ENCODE data around the gene LGI1. TPM values are rescaled to one million over a fixed set of nuclear protein-coding genes. Genes with fewer than 3 reads are reported as not detected.

The LGI1 gene
- total and polyA plus RNA-seq, 4 donors, result 0.97 to 5.1 (median 1.6) TPM

GRCh38 chr10:93775356-93775755 lies 17.6 kb downstream of the LGI1 start:
- Histone ChIP-seq H3K27me3 (ENCODE audit: control insufficient read depth in 1 of 2, insufficient read depth in 2 of 2, low read length in 1 of 2) (no peaks in the 10 kb centered on the region), H3K4me1 (ENCODE audit: control insufficient read depth in 1 of 2, insufficient read depth in 2 of 2, low read length in 2 of 2) (no peaks in the 10 kb centered on the region), H3K36me3 (ENCODE audit: control insufficient read depth in 1 of 2, insufficient read depth in 2 of 2, low read length in 1 of 2) (no peaks in the 10 kb centered on the region), H3K4me3 (ENCODE audit: low read length in 2 of 2) (no peak overlapping the region), H3K27ac (ENCODE audit: low read depth in 1 of 2, low read length in 2 of 2) (no peak overlapping the region), H3K9me3 (ENCODE audit: control insufficient read depth, low read length) (no peaks in the 10 kb centered on the region)
- DNase-seq (no peak), ATAC-seq (ENCODE audit: low FRiP score) (no peak)
- WGBS, 2 donors, result 83 to 89% methylated on average over 5 of the region's 5 CpGs
- intact Hi-C loops (cut with DNase I), result no loop called here

GRCh38 chr10:93777092-93777491 lies 19.4 kb downstream of the LGI1 start:
- WGBS, 2 donors, result 37 to 41% methylated on average over 2 of the region's 2 CpGs
- Histone ChIP-seq H3K27me3 (ENCODE audit: control insufficient read depth in 1 of 2, insufficient read depth in 2 of 2, low read length in 1 of 2) (no peaks in the 10 kb centered on the region), H3K27ac (ENCODE audit: low read depth in 1 of 2, low read length in 2 of 2) (no peak overlapping the region), H3K4me3 (ENCODE audit: low read length in 2 of 2) (no peak overlapping the region), H3K4me1 (ENCODE audit: control insufficient read depth in 1 of 2, insufficient read depth in 2 of 2, low read length in 2 of 2) (no peaks in the 10 kb centered on the region), H3K36me3 (ENCODE audit: control insufficient read depth in 1 of 2, insufficient read depth in 2 of 2, low read length in 1 of 2) (no peaks in the 10 kb centered on the region), H3K9me3 (ENCODE audit: control insufficient read depth, low read length) (no peaks in the 10 kb centered on the region)
- ATAC-seq (ENCODE audit: low FRiP score) (no peak), DNase-seq (no peak)
- intact Hi-C loops (cut with DNase I), result no loop called here

- 71 to 78% methylated on average over 2 of the region's 2 CpGs for WGBS, 2 donors
- DNase-seq, result no peak
- intact Hi-C loops (cut with DNase I), result no loop called here
These were observed 26.3 kb downstream of the LGI1 start for GRCh38 chr10:93784059-93784458.

GRCh38 chr10:93788413-93789208 lies 30.9 kb downstream of the LGI1 start:
- Histone ChIP-seq H3K4me3 (ENCODE audit: low read length in 2 of 2) (no peak overlapping the region), H3K27me3 (ENCODE audit: control insufficient read depth in 1 of 2, insufficient read depth in 2 of 2, low read length in 1 of 2) (no peaks in the 10 kb centered on the region), H3K27ac (ENCODE audit: low read depth in 1 of 2, low read length in 2 of 2) (no peak overlapping the region), H3K36me3 (ENCODE audit: control insufficient read depth in 1 of 2, insufficient read depth in 2 of 2, low read length in 1 of 2) (no peaks in the 10 kb centered on the region), H3K9me3 (ENCODE audit: control insufficient read depth, low read length) (no peaks in the 10 kb centered on the region), H3K4me1 (ENCODE audit: control insufficient read depth in 1 of 2, insufficient read depth in 2 of 2, low read length in 2 of 2) (no peaks in the 10 kb centered on the region)
- WGBS, 2 donors, result 71 to 78% methylated on average over 3 of the region's 3 CpGs
- intact Hi-C loops (cut with DNase I), result no loop called here
- ATAC-seq (ENCODE audit: low FRiP score) (no peak), DNase-seq (no peak)

More at GRCh38 chr10:93784059-93784458, 26.3 kb downstream of the LGI1 start:
- Histone ChIP-seq H3K9me3 (ENCODE audit: control insufficient read depth, low read length) (no peaks in the 10 kb centered on the region), H3K36me3 (ENCODE audit: control insufficient read depth in 1 of 2, insufficient read depth in 2 of 2, low read length in 1 of 2) (no peaks in the 10 kb centered on the region), H3K27me3 (ENCODE audit: control insufficient read depth in 1 of 2, insufficient read depth in 2 of 2, low read length in 1 of 2) (no peaks in the 10 kb centered on the region), H3K27ac (ENCODE audit: low read depth in 1 of 2, low read length in 2 of 2) (no peak overlapping the region), H3K4me3 (ENCODE audit: low read length in 2 of 2) (no peak overlapping the region), H3K4me1 (ENCODE audit: control insufficient read depth in 1 of 2, insufficient read depth in 2 of 2, low read length in 2 of 2) (no peaks in the 10 kb centered on the region)
- ATAC-seq (ENCODE audit: low FRiP score), result no peak

GRCh38 chr10:93790439-93790838 lies 32.7 kb downstream of the LGI1 start:
- H3K4me3 ChIP-seq (ENCODE audit: low read length in 2 of 2), result no peak overlapping the region
- intact Hi-C loops (cut with DNase I), result no loop called here
- no peak overlapping the region for H3K27ac ChIP-seq (ENCODE audit: low read depth in 1 of 2, low read length in 2 of 2)
- ATAC-seq (ENCODE audit: low FRiP score) (no peak), DNase-seq (no peak)
- WGBS, 2 donors, result 76 to 83% methylated on average over 3 of the region's 3 CpGs
- H3K9me3 ChIP-seq (ENCODE audit: control insufficient read depth, low read length), result no peaks in the 10 kb centered on the region
- no peaks in the 10 kb centered on the region for H3K36me3 ChIP-seq (ENCODE audit: control insufficient read depth in 1 of 2, insufficient read depth in 2 of 2, low read length in 1 of 2)
- H3K27me3 ChIP-seq (ENCODE audit: control insufficient read depth in 1 of 2, insufficient read depth in 2 of 2, low read length in 1 of 2), result no peaks in the 10 kb centered on the region
- H3K4me1 ChIP-seq (ENCODE audit: control insufficient read depth in 1 of 2, insufficient read depth in 2 of 2, low read length in 2 of 2), result no peaks in the 10 kb centered on the region

GRCh38 chr10:93796167-93796566 lies 38.4 kb downstream of the LGI1 start:
- intact Hi-C loops (cut with DNase I), result no loop called here
- ATAC-seq (ENCODE audit: low FRiP score), result no peak
- no peak for DNase-seq
- no peak overlapping the region for H3K27ac ChIP-seq (ENCODE audit: low read depth in 1 of 2, low read length in 2 of 2)
- no peaks in the 10 kb centered on the region for H3K4me1 ChIP-seq (ENCODE audit: control insufficient read depth in 1 of 2, insufficient read depth in 2 of 2, low read length in 2 of 2)
- no peaks in the 10 kb centered on the region for H3K27me3 ChIP-seq (ENCODE audit: control insufficient read depth in 1 of 2, insufficient read depth in 2 of 2, low read length in 1 of 2)
- H3K9me3 ChIP-seq (ENCODE audit: control insufficient read depth, low read length), result no peaks in the 10 kb centered on the region
- H3K4me3 ChIP-seq (ENCODE audit: low read length in 2 of 2), result no peak overlapping the region
- WGBS, 2 donors, result 41 to 43% methylated on average over 2 of the region's 2 CpGs
- no peaks in the 10 kb centered on the region for H3K36me3 ChIP-seq (ENCODE audit: control insufficient read depth in 1 of 2, insufficient read depth in 2 of 2, low read length in 1 of 2)

- Histone ChIP-seq H3K4me3 (ENCODE audit: low read length in 2 of 2) (no peak overlapping the region), H3K9me3 (ENCODE audit: control insufficient read depth, low read length) (no peaks in the 10 kb centered on the region), H3K4me1 (ENCODE audit: control insufficient read depth in 1 of 2, insufficient read depth in 2 of 2, low read length in 2 of 2) (no peaks in the 10 kb centered on the region), H3K27ac (ENCODE audit: low read depth in 1 of 2, low read length in 2 of 2) (no peak overlapping the region), H3K36me3 (ENCODE audit: control insufficient read depth in 1 of 2, insufficient read depth in 2 of 2, low read length in 1 of 2) (no peaks in the 10 kb centered on the region), H3K27me3 (ENCODE audit: control insufficient read depth in 1 of 2, insufficient read depth in 2 of 2, low read length in 1 of 2) (no peaks in the 10 kb centered on the region)
- intact Hi-C loops (cut with DNase I), result no loop called here
- no peak for ATAC-seq (ENCODE audit: low FRiP score)
- WGBS, 2 donors, result 85 to 88% methylated on average over 2 of the region's 2 CpGs
- DNase-seq, result no peak
These were observed 40.1 kb downstream of the LGI1 start for GRCh38 chr10:93797825-93798224.

- WGBS, 2 donors, result 67 to 68% methylated on average over 5 of the region's 5 CpGs
- intact Hi-C loops (cut with DNase I), result no loop called here
- DNase-seq (no peak), ATAC-seq (ENCODE audit: low FRiP score) (no peak)
- Histone ChIP-seq H3K9me3 (ENCODE audit: control insufficient read depth, low read length) (no peaks in the 10 kb centered on the region), H3K36me3 (ENCODE audit: control insufficient read depth in 1 of 2, insufficient read depth in 2 of 2, low read length in 1 of 2) (no peaks in the 10 kb centered on the region), H3K4me1 (ENCODE audit: control insufficient read depth in 1 of 2, insufficient read depth in 2 of 2, low read length in 2 of 2) (no peaks in the 10 kb centered on the region), H3K27ac (ENCODE audit: low read depth in 1 of 2, low read length in 2 of 2) (no peak overlapping the region), H3K4me3 (ENCODE audit: low read length in 2 of 2) (no peak overlapping the region), H3K27me3 (ENCODE audit: control insufficient read depth in 1 of 2, insufficient read depth in 2 of 2, low read length in 1 of 2) (no peaks in the 10 kb centered on the region)
These were observed 41.5 kb downstream of the LGI1 start for GRCh38 chr10:93799155-93799708.

GRCh38 chr10:93804200-93804599 lies 46.5 kb downstream of the LGI1 start:
- Histone ChIP-seq H3K27me3 (ENCODE audit: control insufficient read depth in 1 of 2, insufficient read depth in 2 of 2, low read length in 1 of 2) (no peaks in the 10 kb centered on the region), H3K27ac (ENCODE audit: low read depth in 1 of 2, low read length in 2 of 2) (no peak overlapping the region), H3K36me3 (ENCODE audit: control insufficient read depth in 1 of 2, insufficient read depth in 2 of 2, low read length in 1 of 2) (no peaks in the 10 kb centered on the region), H3K9me3 (ENCODE audit: control insufficient read depth, low read length) (no peaks in the 10 kb centered on the region), H3K4me3 (ENCODE audit: low read length in 2 of 2) (no peak overlapping the region), H3K4me1 (ENCODE audit: control insufficient read depth in 1 of 2, insufficient read depth in 2 of 2, low read length in 2 of 2) (no peaks in the 10 kb centered on the region)
- ATAC-seq (ENCODE audit: low FRiP score) (no peak), DNase-seq (no peak)
- intact Hi-C loops (cut with DNase I), result no loop called here

Data from aorta (tissue), 5 donors.